Measurements from ENCODE around the gene CADPS2.

Gene CADPS2

GRCh38 chr7:122584676-122585251 is 301.5 kb downstream of the CADPS2 start:
- DNase-seq: no peak

- DNase-seq: no peak
Observed at GRCh38 chr7:122578350-122578749, 307.9 kb downstream of the CADPS2 start.

- DNase-seq: no peak
Observed at GRCh38 chr7:122577449-122578003, 308.7 kb downstream of the CADPS2 start.

- DNase-seq: no peak
Observed at GRCh38 chr7:122572706-122573105, 313.6 kb downstream of the CADPS2 start.

GRCh38 chr7:122561326-122561725 is 324.9 kb downstream of the CADPS2 start:
- DNase-seq: no peak

GRCh38 chr7:122556873-122557542 is 329.3 kb downstream of the CADPS2 start:
- DNase-seq: no peak

- no peak for DNase-seq
Observed at GRCh38 chr7:122556219-122556618, 330.0 kb downstream of the CADPS2 start.

- DNase-seq: no peak
Observed at GRCh38 chr7:122553761-122554160, 332.5 kb downstream of the CADPS2 start.

GRCh38 chr7:122552769-122553168 is 333.5 kb downstream of the CADPS2 start:
- DNase-seq: no peak

GRCh38 chr7:122550545-122550944 is 335.7 kb downstream of the CADPS2 start:
- no peak for DNase-seq

GRCh38 chr7:122549578-122549977 is 336.7 kb downstream of the CADPS2 start:
- no peak for DNase-seq

- DNase-seq: no peak
Observed at GRCh38 chr7:122546496-122546895, 339.8 kb downstream of the CADPS2 start.

GRCh38 chr7:122544463-122544862 is 341.8 kb downstream of the CADPS2 start:
- no peak for DNase-seq

- no peak for DNase-seq
Observed at GRCh38 chr7:122543891-122544290, 342.4 kb downstream of the CADPS2 start.

- no peak for DNase-seq
Observed at GRCh38 chr7:122543166-122543565, 343.1 kb downstream of the CADPS2 start.

GRCh38 chr7:122535086-122535485 is 351.2 kb downstream of the CADPS2 start:
- DNase-seq: no peak

GRCh38 chr7:122532406-122533269 is 353.6 kb downstream of the CADPS2 start:
- peak; percentile 12 for DNase-seq

- DNase-seq: peak; percentile 46
Observed at GRCh38 chr7:122528879-122529481, 357.3 kb downstream of the CADPS2 start.

GRCh38 chr7:122525355-122525754 is 360.9 kb downstream of the CADPS2 start:
- no peak for DNase-seq

- DNase-seq: no peak
Observed at GRCh38 chr7:122521767-122522166, 364.5 kb downstream of the CADPS2 start.

GRCh38 chr7:122520971-122521555 is 365.2 kb downstream of the CADPS2 start:
- DNase-seq: no peak

- no peak for DNase-seq
Observed at GRCh38 chr7:122518488-122518887, 367.8 kb downstream of the CADPS2 start.

GRCh38 chr7:122517576-122517975 is 368.7 kb downstream of the CADPS2 start:
- no peak for DNase-seq
